ENCODE results near the gene CHRNA4. TPM values are rescaled to one million over a fixed set of nuclear protein-coding genes. Genes with fewer than 3 reads are reported as not detected.
A peak's percentile ranks its signal among the peaks of the same experiment; 100 is the strongest.

The CHRNA4 gene
- total RNA-seq, 3 donors from 2014 or later, result not detected

DNA sequence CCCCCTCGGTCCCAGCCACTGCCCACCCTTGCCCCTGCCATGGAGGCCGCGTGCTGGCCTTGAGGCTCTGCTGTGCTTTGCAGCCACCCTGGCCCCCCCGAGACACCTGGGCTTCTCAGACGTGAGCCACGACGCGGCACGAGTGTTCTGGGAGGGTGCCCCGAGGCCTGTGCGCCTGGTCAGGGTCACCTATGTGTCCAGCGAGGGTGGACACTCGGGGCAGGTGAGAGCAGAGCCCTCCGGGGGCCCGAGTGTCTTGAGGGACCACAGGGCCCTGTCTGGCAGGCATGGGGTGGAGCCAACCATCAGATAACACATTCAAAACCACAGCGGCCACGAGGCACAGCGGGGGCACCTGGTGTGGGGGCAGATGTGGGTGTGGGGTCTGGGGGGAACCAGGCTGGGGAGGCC, 49.3 kb downstream of the CHRNA4 start:
- no peak for DNase-seq (ENCODE audit: low spot score in 2 of 2)
- H3K9me3 ChIP-seq, result no peaks in the 10 kb centered on the region
- H3K4me1 ChIP-seq, result no peaks in the 10 kb centered on the region
- no peaks in the 10 kb centered on the region for H3K36me3 ChIP-seq
- TF ChIP-seq, protein P1, sequence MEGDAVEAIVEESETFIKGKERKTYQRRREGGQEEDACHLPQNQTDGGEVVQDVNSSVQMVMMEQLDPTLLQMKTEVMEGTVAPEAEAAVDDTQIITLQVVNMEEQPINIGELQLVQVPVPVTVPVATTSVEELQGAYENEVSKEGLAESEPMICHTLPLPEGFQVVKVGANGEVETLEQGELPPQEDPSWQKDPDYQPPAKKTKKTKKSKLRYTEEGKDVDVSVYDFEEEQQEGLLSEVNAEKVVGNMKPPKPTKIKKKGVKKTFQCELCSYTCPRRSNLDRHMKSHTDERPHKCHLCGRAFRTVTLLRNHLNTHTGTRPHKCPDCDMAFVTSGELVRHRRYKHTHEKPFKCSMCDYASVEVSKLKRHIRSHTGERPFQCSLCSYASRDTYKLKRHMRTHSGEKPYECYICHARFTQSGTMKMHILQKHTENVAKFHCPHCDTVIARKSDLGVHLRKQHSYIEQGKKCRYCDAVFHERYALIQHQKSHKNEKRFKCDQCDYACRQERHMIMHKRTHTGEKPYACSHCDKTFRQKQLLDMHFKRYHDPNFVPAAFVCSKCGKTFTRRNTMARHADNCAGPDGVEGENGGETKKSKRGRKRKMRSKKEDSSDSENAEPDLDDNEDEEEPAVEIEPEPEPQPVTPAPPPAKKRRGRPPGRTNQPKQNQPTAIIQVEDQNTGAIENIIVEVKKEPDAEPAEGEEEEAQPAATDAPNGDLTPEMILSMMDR (IDR thresholded peaks at IDR 0.05), result no peak
- TF ChIP-seq POLR2AphosphoS5 (IDR thresholded peaks at IDR 0.05), result no peak
- peaks cover 0 to 69% of the 10 kb centered on the region in 2 donors for H3K27me3 ChIP-seq
- H3K4me3 ChIP-seq, result no peak overlapping the region
- H3K27ac ChIP-seq, result no peak overlapping the region
- intact Hi-C loops (cut with DNase I; ENCODE audit: low total_unique reads), result no loop called here

DNA sequence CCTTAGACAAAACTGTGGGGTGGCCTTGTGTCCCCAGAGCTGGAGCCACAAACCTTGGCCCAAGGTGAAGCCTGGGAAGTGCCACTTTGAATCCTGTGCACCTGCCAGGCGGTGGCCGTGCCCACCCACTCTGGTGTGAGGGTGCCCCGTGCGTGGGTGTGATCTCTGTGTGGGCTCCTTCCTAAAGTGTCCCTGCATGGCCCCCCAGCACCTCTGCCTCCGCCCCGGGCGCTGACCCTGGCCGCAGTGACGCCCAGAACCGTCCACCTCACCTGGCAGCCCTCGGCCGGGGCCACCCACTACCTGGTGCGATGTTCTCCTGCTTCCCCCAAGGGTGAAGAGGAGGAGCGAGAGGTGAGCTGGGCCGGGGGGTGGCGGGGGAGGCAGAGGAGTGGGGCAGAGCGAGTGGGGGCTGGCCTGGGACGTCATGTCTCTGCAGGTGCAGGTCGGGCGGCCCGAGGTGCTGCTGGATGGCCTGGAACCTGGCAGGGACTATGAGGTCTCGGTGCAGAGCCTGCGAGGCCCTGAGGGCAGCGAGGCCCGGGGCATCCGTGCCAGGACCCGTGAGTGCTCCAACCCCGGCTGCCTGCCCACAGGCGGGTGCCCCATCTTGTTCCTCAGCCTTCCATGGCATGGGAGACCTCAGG, 49.8 kb downstream of the CHRNA4 start:
- Histone ChIP-seq H3K4me1 (no peaks in the 10 kb centered on the region), H3K36me3 (no peaks in the 10 kb centered on the region), H3K27me3 (peaks cover 0 to 73% of the 10 kb centered on the region in 2 donors), H3K9me3 (no peaks in the 10 kb centered on the region), H3K4me3 (no peak overlapping the region), H3K27ac (no peak overlapping the region)
- TF ChIP-seq POLR2AphosphoS5 (IDR thresholded peaks at IDR 0.05), result no peak
- TF ChIP-seq, protein P1 (IDR thresholded peaks at IDR 0.05), result no peak
- no peak for TF ChIP-seq POLR2A (IDR thresholded peaks at IDR 0.05)
- DNase-seq (ENCODE audit: low spot score in 2 of 2), result no peak
- intact Hi-C loops (cut with DNase I; ENCODE audit: low total_unique reads), result no loop called here

DNA sequence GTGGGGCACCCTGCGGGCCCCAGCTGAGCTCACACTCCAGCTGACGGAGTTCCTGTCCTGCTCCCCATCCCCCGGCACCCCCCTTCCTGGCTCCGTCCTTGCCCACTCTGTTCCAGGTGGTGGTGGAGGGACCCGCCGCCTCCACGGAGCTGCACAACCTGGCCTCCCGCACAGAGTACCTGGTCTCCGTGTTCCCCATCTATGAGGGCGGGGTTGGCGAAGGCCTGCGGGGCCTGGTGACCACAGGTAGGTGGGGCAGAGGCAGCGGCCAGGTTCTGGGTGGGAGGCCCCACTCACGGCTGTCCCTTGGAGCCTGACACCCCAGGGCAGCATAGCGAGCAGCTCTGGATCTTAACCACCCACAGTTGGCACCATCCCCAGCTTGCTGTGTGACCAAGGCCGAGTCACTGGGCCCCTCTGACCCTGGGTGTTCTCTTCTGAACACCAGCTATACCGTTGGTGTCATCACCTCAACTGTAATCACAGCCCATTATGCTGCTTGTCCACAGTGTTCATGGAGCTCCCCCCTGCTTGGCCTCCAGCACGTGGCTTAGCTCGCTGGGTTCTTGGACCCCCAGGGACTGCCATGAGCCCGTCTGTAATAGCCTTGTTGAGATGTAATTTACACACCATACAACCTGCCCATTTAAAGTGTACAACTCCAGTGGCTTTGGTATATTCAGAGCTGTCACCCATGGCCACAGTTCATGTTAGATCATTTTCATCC, 50.7 kb downstream of the CHRNA4 start:
- intact Hi-C loops (cut with DNase I; ENCODE audit: low total_unique reads), result no loop called here
- no peak overlapping the region for H3K4me3 ChIP-seq
- TF ChIP-seq POLR2A (IDR thresholded peaks at IDR 0.05) (no peak), POLR2AphosphoS5 (IDR thresholded peaks at IDR 0.05) (no peak)

DNA sequence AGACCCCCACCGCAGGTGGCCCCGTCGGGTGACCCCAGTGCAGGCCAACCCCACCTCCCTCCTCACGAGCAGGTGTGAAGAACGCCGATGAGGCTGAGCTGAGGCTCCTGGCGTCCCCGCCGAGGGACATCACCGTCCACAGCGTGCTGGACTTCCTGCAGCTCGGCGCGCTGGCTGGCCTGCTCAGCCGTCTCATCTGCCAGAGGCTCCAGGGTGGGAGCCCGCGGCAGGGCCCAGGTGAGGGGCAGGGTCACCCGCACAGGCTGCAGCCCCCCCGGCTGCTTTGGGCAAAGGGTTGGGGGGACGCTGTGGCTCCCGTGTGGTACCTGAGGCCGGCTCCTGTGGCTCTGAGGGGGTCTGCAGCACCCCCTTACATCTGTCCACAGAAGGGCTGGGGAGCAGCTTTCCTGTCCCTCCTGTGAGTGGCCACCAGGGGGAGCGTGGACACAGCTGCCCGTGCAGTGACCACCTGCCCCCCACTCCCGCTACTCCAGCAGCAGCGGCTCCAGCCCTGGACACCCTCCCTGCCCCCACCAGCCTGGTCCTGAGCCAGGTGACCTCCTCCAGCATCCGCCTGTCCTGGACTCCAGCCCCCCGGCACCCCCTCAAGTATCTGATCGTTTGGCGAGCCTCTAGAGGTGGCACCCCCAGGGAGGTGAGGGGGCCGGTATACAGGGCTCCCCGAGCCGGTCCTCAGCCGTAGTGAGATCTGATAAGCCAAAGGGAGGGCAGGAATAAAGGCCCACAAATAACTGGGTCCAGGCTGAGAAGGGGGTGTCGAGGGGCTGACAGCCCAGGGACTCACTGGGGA, 51.7 kb downstream of the CHRNA4 start:
- Histone ChIP-seq H3K36me3 (no peaks in the 10 kb centered on the region), H3K27ac (no peak overlapping the region), H3K27me3 (peaks cover 0 to 81% of the 10 kb centered on the region in 2 donors), H3K4me3 (no peak overlapping the region), H3K9me3 (no peaks in the 10 kb centered on the region), H3K4me1 (no peaks in the 10 kb centered on the region)
- TF ChIP-seq POLR2AphosphoS5 (IDR thresholded peaks at IDR 0.05) (no peak), POLR2A (IDR thresholded peaks at IDR 0.05) (no peak)
- TF ChIP-seq, protein P1 (IDR thresholded peaks at IDR 0.05), result peak; percentile 49 to 77 (median 68)
- intact Hi-C loops (cut with DNase I; ENCODE audit: low total_unique reads), result no loop called here
- DNase-seq (ENCODE audit: low spot score in 2 of 2), result no peak

More for the DNA sequence above, 50.7 kb downstream of the CHRNA4 start:
- no peaks in the 10 kb centered on the region for H3K4me1 ChIP-seq
- peaks cover 0 to 71% of the 10 kb centered on the region in 2 donors for H3K27me3 ChIP-seq
- H3K9me3 ChIP-seq, result no peaks in the 10 kb centered on the region
- H3K36me3 ChIP-seq, result no peaks in the 10 kb centered on the region
- DNase-seq (ENCODE audit: low spot score in 2 of 2), result no peak
- no peak overlapping the region for H3K27ac ChIP-seq

DNA sequence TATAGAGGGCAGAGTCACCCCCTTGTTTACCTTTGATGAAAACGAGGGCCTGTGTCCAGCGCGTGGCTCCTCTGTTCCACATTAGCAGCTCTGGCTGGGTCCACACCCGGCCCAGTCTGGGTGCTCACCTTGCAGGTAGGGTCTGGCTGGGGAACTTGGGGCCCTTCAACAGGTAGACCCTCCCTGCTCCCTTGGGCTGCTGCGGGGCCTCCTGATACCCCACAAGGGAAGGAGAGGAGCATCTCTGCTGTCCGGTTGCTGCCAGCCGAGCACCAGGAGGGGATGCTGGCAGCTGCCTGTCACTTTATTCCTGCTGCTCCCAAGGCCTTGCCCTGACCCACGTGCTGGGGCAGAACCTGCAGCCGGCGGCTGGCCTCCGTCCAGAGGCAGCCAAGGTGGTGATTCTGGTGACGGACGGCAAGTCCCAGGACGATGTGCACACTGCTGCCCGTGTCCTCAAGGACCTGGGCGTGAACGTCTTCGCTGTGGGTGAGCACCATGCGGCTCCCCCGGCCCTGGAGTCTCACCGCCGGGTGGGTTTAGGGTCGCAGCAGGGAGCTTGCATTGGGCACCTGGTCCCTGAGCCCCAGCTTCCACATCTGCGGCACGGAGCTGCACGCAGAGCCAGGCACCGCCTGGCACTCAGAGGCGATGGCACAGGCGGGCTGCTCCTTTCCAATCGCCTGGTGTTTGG, 52.8 kb downstream of the CHRNA4 start:
- Histone ChIP-seq H3K27me3 (peaks cover 0 to 81% of the 10 kb centered on the region in 2 donors), H3K36me3 (no peaks in the 10 kb centered on the region), H3K9me3 (no peaks in the 10 kb centered on the region), H3K27ac (no peak overlapping the region), H3K4me3 (no peak overlapping the region), H3K4me1 (no peaks in the 10 kb centered on the region)
- DNase-seq (ENCODE audit: low spot score in 2 of 2), result no peak
- no peak for TF ChIP-seq POLR2AphosphoS5 (IDR thresholded peaks at IDR 0.05)
- TF ChIP-seq, protein P1 (IDR thresholded peaks at IDR 0.05), result no peak
- TF ChIP-seq POLR2A (IDR thresholded peaks at IDR 0.05), result no peak
- intact Hi-C loops (cut with DNase I; ENCODE audit: low total_unique reads), result no loop called here
